GM10266 (cell line): Measurements from ENCODE around the gene ANXA3.

Experiments
- DNase-seq: peaks from one replicate; pipeline ENCODE4 v3.0.0; 2012; ENCODE audit errors: extremely low spot score
- CTCF ChIP-seq: IDR thresholded peaks from 2 replicates; pipeline ENCODE4 v1.5.1; 2012; ENCODE audit warnings: mild to moderate bottlenecking, low read depth; ENCODE audit not compliant: control insufficient read depth, insufficient read depth; ENCODE audit errors: missing control alignments

The ANXA3 gene

GRCh38 chr4:78613522-78614321 is 62.2 kb downstream of the ANXA3 start:
- no peak for TF ChIP-seq CTCF
- peak; percentile 21 for DNase-seq

GRCh38 chr4:78616046-78616498 is 64.5 kb downstream of the ANXA3 start:
- no peak for DNase-seq

GRCh38 chr4:78618436-78618835 is 66.9 kb downstream of the ANXA3 start:
- no peak for TF ChIP-seq CTCF
- no peak for DNase-seq

More at GRCh38 chr4:78616046-78616498, 64.5 kb downstream of the ANXA3 start:
- TF ChIP-seq CTCF, result no peak

GRCh38 chr4:78621395-78621794 is 69.8 kb downstream of the ANXA3 start:
- TF ChIP-seq CTCF, result no peak
- DNase-seq, result no peak

- DNase-seq, result no peak
- TF ChIP-seq CTCF, result no peak
Measured at GRCh38 chr4:78622253-78622979, 70.8 kb downstream of the ANXA3 start.

GRCh38 chr4:78624048-78624447 is 72.5 kb downstream of the ANXA3 start:
- no peak for DNase-seq

More at GRCh38 chr4:78624048-78624447, 72.5 kb downstream of the ANXA3 start:
- no peak for TF ChIP-seq CTCF
